ENCODE measurements around the gene PPP3R1. TPM values are rescaled to one million over a fixed set of nuclear protein-coding genes. Genes with fewer than 3 reads are reported as not detected.

The PPP3R1 gene
- total and polyA plus RNA-seq, 9 of the 15 experiments (the other 6 are each of a cell fraction or from before 2014, with no cell fraction given): 3.7 to 70.0 (median 24.8) TPM

DNA sequence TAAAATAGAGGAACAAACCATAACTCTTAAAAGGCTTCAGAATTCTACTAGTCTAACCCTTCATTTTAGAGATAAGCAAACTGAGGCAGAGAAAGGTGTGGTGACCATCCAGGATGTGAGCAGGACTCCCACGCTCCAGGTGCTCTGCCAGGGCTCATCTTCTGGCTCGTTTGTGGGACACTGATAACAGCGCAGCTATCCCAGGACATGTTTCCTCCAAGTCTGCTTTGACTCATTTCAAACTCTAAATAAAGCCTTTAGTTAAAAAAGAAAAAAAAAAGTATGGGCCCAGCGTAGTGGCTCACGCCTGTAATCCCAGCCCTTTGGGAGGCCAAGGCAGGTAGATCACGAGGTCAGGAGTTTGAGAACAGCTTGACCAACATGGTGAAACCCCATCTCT is 39.0 kb upstream of the PPP3R1 start (continued):
- TF ChIP-seq, protein P1, sequence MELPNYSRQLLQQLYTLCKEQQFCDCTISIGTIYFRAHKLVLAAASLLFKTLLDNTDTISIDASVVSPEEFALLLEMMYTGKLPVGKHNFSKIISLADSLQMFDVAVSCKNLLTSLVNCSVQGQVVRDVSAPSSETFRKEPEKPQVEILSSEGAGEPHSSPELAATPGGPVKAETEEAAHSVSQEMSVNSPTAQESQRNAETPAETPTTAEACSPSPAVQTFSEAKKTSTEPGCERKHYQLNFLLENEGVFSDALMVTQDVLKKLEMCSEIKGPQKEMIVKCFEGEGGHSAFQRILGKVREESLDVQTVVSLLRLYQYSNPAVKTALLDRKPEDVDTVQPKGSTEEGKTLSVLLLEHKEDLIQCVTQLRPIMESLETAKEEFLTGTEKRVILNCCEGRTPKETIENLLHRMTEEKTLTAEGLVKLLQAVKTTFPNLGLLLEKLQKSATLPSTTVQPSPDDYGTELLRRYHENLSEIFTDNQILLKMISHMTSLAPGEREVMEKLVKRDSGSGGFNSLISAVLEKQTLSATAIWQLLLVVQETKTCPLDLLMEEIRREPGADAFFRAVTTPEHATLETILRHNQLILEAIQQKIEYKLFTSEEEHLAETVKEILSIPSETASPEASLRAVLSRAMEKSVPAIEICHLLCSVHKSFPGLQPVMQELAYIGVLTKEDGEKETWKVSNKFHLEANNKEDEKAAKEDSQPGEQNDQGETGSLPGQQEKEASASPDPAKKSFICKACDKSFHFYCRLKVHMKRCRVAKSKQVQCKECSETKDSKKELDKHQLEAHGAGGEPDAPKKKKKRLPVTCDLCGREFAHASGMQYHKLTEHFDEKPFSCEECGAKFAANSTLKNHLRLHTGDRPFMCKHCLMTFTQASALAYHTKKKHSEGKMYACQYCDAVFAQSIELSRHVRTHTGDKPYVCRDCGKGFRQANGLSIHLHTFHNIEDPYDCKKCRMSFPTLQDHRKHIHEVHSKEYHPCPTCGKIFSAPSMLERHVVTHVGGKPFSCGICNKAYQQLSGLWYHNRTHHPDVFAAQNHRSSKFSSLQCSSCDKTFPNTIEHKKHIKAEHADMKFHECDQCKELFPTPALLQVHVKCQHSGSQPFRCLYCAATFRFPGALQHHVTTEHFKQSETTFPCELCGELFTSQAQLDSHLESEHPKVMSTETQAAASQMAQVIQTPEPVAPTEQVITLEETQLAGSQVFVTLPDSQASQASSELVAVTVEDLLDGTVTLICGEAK (IDR thresholded peaks at IDR 0.05): peak; percentile 88
- TF ChIP-seq, protein P1 (CRISPR knock-in tag; IDR thresholded peaks at IDR 0.05): no peak; the same call in 1 of the 2 replicates
- TF ChIP-seq, protein P2, sequence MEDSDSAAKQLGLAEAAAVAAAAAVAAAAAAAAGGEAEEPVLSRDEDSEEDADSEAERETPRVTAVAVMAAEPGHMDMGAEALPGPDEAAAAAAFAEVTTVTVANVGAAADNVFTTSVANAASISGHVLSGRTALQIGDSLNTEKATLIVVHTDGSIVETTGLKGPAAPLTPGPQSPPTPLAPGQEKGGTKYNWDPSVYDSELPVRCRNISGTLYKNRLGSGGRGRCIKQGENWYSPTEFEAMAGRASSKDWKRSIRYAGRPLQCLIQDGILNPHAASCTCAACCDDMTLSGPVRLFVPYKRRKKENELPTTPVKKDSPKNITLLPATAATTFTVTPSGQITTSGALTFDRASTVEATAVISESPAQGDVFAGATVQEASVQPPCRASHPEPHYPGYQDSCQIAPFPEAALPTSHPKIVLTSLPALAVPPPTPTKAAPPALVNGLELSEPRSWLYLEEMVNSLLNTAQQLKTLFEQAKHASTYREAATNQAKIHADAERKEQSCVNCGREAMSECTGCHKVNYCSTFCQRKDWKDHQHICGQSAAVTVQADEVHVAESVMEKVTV (CRISPR knock-in tag; IDR thresholded peaks at IDR 0.05): no peak
- TF ChIP-seq ZNF174 (CRISPR knock-in tag; IDR thresholded peaks at IDR 0.05) (no peak), GABPA (tag; conservative IDR thresholded peaks at IDR 0.05; ENCODE audit: low read depth) (no peak), PURB (CRISPR knock-in tag; IDR thresholded peaks at IDR 0.05; ENCODE audit: low read depth) (no peak), NR2F6 (CRISPR knock-in tag; IDR thresholded peaks at IDR 0.05) (no peak), E2F3 (CRISPR knock-in tag; IDR thresholded peaks at IDR 0.05) (no peak), ZNF347 (CRISPR knock-in tag; IDR thresholded peaks at IDR 0.05; ENCODE audit: low read depth) (no peak)
- TF ChIP-seq, protein P3, sequence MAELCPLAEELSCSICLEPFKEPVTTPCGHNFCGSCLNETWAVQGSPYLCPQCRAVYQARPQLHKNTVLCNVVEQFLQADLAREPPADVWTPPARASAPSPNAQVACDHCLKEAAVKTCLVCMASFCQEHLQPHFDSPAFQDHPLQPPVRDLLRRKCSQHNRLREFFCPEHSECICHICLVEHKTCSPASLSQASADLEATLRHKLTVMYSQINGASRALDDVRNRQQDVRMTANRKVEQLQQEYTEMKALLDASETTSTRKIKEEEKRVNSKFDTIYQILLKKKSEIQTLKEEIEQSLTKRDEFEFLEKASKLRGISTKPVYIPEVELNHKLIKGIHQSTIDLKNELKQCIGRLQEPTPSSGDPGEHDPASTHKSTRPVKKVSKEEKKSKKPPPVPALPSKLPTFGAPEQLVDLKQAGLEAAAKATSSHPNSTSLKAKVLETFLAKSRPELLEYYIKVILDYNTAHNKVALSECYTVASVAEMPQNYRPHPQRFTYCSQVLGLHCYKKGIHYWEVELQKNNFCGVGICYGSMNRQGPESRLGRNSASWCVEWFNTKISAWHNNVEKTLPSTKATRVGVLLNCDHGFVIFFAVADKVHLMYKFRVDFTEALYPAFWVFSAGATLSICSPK (IDR thresholded peaks at IDR 0.05; ENCODE audit: borderline replicate concordance): no peak
- TF ChIP-seq, protein P4, sequence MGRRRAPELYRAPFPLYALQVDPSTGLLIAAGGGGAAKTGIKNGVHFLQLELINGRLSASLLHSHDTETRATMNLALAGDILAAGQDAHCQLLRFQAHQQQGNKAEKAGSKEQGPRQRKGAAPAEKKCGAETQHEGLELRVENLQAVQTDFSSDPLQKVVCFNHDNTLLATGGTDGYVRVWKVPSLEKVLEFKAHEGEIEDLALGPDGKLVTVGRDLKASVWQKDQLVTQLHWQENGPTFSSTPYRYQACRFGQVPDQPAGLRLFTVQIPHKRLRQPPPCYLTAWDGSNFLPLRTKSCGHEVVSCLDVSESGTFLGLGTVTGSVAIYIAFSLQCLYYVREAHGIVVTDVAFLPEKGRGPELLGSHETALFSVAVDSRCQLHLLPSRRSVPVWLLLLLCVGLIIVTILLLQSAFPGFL (CRISPR knock-in tag; IDR thresholded peaks at IDR 0.05): no peak
- TF ChIP-seq, protein P5, sequence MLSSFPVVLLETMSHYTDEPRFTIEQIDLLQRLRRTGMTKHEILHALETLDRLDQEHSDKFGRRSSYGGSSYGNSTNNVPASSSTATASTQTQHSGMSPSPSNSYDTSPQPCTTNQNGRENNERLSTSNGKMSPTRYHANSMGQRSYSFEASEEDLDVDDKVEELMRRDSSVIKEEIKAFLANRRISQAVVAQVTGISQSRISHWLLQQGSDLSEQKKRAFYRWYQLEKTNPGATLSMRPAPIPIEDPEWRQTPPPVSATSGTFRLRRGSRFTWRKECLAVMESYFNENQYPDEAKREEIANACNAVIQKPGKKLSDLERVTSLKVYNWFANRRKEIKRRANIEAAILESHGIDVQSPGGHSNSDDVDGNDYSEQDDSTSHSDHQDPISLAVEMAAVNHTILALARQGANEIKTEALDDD (IDR thresholded peaks at IDR 0.05): 0 out of 2 replicates have a peak, but pooled peaks have one; percentile 21

Data from K562 (cell line).